Left renal cortex interstitium (tissue), 4 donors: Measurements from ENCODE around the gene MBD1. TPM values are rescaled to one million over a fixed set of nuclear protein-coding genes. Genes with fewer than 3 reads are reported as not detected.
"Not testable (repeated sequence)": the region's sequence is repeated elsewhere in the genome, so short reads cannot be mapped to it uniquely, and the experiment has no call there.

Experiments
- DNase-seq, 4 donors: peaks; one replicate each; pipeline ENCODE4 v3.0.0-alpha.2; 2013; ENCODE audit warnings: low read depth in 4 of 4, low spot score in 2 of 4, missing footprints in 1 of 4
- polyA plus RNA-seq, 4 donors: library from polyadenylated mRNA; unstranded; fragments of 120-200 nt; gene quantifications; one replicate each; pipeline ENCODE4 v1.2.1, GENCODE V29; 2013; ENCODE audit not compliant: insufficient read length in 4 of 4

The MBD1 gene
- polyA plus RNA-seq, 4 donors: 50.9 to 91.4 (median 71.5) TPM

DNA sequence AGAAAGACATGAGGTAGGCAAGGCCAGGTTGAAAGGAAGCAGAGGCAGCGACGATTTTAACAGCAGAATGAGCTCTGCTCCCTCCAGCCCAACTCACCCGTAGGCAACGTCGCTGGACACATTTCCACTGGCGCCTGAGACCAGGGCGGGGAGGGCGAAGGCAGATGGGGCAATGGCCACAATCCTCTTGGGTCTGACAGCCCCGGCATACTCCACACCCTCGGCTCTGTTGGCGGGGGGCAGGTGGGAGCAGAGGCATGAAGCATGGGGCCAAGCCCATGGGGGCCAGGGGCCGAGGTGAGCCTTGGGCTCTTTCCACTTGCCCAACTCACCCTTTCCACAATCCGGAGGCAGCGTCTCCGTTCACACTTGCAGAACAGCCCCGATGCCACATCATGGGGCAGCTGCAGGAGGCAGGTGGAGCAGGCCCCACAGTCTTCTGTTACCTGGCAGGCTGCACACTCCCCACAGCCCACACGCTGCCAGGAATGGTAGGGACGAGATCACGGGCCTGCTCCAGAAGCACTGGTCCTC, 5.8 kb downstream of the MBD1 start:
- no peak for DNase-seq

DNA sequence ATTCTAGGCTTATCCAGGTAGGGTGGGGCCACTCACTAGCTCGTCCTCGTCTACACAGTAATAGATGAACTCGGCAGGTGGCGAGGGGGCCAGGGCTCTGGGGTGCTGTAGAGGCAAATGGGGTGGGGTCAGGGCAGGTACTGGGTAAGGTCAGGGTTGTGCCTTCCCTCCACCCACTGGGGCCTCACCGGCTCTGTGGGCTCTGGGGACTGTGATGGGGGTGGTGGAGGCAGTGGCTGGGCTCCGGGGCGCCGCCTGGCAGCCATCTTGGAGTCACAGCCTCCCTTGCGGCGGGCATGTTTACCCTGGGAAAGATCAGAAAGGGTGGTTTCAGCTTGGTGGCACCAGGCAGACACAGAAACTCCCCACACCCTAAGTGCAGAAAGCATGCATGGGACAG, 6.4 kb downstream of the MBD1 start:
- DNase-seq: no peak

DNA sequence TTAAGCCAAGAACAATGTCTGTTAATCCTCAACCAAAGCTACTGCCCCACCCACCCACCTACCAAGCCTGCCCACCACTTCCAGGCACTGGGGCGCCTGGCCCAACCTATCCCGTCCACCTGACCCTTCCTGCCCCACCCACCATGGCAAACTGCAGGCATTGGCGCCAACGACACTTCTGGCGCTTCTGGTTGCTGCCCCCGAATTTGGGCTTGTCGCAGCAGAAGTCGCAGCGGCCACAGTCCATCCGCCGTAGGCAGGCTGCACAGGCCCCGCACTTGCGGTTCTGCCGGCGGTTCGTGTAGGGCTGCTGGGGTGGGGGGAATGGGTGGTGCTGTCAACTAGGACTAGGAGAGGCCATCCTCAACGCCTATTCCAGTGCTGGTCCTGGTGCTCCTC, 7.3 kb downstream of the MBD1 start:
- DNase-seq: no peak

DNA sequence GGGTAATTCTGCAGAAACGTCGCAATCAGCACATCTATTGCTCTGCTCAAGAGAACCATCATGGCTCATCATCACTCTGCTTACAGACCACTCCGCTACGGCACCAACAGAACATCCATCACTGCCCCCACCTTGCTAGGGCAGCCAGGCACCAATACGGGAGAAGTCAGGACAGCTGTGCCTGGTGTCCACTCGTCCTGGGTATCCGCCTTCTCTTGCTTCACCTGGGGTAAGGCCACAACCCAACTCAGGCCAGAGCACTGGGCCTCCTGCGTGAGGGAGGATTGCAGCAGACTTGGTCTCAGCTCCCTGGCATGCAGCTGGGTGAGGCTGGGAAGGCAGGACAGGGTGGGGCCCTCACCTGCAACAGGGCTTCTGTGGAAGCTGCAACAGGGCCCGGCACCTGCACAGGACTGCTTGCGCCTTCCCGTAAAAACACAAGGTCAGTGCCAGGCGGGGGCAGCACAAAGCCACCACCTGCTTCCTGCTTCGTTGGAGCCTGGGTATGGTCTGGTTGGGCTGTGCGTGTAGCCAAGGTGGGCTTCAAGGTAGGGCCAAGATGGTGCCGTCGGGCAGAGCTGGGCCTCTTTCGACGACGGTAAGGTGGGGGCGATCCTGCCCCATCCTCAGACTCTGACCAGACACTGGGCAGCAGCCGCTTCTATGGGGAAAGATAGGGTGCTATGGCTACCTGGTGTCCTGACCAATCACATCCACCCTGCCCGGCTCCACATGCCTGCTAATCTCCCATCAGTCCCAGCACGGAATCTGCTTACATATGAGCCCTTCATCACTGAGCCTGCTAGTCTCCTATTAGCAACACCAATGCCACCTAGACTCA, 7.9 kb downstream of the MBD1 start:
- no peak for DNase-seq

DNA sequence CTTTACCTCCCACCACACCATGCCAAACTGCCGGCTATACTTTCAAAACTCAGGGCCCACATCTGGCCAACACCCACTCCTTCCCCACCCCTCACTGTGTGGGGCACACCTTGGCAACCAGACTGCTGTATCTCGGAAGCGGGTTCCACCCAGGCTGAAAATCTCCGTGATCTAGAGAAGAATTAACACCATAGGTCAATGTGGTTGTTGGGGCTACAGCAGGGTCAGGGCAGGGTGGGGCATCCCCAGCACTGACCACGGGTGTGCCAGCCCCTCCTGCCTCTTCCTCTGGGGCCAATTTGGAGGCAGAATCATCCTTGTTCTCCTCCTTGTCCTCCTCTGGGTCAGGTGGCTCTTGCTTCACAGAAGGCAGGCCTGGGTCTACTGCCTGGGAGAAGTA, 8.8 kb downstream of the MBD1 start:
- no peak for DNase-seq

DNA sequence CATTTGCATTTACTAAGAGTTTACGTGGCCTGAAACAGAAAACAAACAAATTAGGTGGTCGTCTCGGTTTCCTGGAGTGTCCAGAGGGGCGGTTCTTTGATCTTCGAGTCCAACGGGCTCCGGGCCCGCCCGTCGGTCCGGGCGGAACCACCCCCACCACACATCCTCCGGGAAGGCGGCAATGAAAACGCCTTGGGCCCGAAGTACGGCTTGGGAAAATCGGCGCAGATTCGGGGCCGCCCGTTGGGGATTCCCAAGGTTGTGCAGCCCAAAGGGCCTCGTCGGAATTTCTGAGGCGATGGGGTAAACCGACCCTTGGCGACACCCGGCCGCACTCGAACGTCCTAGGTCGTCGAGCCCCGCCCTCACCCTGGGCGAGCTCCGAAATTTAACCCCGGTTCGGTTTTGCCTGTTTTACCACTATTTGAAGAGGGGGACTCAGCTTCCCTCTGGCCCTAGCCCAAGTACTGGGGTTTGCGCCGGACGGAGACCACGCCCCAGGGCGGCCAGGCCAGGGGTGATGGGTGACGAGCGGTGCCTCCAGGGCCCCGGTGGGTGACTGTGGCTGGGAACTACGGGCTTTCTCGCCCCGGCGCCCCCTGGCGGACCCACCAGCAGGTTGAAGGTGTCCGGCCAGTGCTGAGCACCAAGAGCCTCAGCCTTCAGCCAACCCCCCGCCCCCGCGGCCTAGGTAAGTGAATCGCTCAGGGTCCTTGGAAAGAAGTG, 13.1 kb downstream of the MBD1 start:
- no peak for DNase-seq

DNA sequence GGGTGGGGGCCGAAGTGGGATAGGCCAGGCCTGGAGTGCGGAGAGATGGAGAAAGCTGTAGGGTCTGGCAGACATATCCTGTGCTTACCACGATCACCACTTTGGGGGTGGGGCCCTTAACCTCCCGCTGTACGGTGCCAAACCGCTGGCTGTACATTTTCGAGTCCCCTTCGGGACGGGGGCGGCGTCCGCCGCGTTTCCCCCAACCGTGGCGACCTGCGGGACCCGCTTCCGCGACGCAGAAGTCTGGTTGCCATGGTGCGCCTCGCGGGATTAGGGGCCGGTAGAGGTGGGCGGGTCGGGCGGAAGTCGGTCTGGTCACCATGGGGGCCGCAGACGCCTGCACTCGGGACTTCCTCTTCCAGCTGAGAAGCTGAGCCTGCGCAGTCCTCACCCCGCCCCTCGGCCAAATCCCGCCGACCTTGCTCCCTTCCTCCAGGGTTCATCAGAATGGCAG, 15.0 kb downstream of the MBD1 start, which contains the start of gene CFAP53:
CFAP53 (minus strand) TSS at position 248 of the 457 bp plus-strand sequence; CDS start at position 157, 91 bp downstream.
- peak; percentile 60 to 84 (median 78) for DNase-seq

DNA sequence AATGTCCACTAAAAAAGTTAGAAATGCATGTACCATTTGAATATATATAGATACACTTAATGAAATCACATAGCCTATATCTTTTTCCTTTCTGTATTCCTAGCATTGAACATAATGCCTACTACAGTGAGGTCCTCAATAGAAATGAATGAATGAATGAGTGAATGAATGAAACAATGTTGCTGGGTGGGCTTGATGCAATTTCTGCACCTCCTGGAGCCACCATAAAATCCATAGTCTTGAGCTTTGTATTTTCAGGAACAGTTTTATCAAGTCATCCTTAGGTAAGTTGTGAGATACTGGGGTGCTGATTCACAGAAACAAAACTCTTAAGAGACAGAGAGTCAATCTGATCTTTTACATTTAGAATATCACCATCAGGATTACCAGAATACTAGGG, 18.3 kb downstream of the MBD1 start:
- no peak for DNase-seq

DNA sequence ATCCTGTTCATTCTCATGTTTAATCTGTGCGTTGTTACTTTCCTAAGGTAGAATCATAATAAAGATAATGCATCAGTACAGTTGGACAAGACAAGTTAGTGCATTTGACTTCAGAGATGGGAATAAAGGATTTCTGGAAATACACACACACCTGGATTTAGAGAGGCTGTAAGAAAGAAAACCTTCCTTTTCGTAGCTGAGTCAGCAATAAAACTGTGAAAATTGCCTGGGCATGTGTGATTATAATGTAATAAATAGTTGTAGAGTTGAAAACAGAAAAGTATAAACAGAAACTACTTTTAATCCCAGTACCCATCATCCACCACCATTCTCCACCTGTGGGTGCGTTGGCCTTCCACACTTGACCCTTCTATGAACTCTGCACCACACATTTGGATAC, 30.4 kb downstream of the MBD1 start:
- no peak for DNase-seq

DNA sequence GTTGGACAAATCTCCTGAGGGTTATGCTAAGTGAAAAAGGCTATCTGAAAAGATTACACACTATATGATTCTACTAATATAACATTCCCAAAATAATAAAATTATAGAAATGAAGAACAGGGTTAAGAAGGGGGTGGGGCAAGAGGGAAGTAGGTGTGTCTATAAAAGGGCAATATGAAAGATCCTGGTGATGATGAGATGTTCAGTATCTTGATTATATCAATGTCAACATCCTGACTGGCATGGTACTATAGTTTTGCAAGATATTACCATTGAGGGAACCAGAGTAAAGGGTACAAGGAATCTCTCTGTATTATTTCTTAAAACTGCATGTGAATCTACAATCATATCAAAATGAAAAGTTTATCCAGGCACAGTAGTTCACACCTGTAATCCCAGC, 31.7 kb downstream of the MBD1 start:
- DNase-seq: no peak

DNA sequence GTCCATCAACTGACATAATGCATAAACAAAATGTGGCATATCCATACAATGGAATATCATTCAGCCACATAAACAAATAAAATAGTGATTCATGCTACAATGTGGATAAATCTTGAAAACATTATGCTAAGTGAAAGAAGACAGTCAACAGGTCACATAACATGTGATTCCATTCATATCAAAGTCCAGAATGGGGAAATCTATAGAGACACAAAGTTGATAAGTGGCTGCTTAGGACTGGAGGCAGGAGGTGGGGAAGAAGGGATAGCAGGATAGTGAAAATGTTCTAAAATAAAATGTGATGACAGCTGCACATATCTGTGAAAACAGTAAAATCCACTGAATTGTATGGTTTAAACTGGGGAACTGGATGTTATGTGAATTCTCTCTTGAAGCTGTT, 33.8 kb downstream of the MBD1 start:
- DNase-seq: no peak

DNA sequence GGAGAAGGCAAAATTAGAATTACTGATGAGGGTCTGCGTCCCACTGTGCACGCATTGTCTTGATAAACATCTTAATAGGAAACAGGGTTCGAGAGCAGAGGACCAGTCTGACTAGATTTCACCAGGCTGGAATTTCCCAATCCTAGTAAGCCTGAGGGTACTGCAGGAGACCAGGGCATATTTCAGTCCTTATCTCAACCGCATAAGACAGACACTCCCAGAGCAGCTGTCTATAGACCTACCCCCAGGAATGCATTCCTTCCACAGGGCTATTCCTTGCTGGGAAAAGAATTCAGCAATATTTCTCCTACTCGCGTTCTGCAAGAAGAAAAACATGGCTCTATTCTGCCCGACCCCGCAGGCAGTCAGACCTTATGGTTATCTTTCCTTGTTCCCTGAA, 39.6 kb downstream of the MBD1 start:
- not testable (repeated sequence) for DNase-seq

DNA sequence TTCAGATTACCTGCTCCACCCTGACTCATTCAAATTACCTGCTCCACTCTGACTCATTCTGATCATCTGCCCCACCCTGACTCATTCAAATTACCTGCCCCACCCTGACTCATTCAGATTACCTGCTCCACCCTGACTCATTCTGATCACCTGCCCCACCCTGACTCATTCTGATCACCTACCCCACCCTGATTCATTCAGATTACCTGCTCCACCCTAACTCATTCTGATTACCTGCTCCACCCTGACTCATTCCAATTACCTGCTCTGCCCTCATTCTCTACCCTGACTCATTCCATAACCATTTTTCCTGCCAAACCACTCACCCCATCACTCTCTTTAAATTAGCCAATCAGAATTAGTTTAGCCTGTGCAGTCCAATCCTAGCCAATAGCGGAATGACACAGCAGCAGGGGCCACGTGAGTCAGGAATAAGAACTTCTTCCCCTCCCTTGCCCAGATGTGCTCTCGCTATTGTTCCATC, 41.2 kb downstream of the MBD1 start:
- no peak for DNase-seq

DNA sequence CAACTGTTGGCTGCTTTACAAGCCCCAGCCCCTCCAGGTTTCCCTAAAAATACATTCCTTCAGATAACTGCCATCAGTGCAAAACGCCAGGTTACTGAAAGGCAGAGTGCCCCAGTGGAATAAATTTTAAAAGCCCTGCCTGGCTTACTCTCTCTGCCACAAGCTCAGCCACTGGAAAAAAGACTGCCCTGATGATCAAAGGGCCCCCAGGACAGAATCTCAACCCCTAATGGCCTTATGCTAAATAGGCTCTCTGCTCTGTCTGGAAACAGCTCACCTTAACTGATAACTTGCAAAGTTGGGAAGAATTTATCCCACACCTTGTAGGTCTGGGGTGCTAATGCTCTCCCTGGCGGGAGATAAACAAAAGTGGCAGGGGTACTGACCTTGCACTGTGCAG, 48.9 kb downstream of the MBD1 start:
- no peak for DNase-seq

DNA sequence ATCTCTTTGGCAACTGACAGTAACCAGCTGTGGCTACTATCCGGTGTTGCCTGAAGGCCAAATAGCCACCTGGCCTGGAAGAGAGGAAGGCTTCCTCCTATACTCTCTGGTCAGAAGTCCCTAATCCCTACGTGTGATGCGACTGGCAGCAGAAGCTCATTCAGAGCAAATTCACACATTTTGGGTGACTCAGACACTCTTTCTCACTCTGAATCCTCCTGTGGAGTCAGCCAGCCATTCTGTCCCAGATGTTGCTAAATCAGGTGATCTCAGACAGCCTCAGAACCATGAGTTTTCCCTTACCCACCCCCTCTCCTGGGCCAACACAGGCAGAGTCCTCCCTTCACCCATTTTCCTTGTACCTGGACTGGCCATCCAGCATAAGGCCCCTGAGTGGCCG, 49.7 kb downstream of the MBD1 start:
- no peak for DNase-seq

DNA sequence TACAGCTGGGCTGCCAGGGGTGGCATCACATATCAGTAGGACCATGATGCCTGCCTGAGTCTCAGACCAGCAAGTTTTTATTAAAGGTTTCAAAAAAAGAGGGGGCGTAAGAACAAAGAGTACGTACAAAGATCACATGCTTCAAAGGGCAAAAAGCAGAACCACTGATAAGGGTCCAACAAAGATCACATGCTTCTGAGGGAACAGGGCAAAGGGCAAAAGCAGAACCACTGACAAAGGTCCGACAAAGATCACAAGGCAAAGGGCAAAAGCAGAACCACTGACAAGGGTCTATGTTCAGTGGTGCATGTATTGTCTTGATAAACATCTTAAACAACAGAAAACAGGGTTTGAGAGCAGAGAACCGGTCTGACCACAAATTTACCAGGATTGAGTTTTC, 61.1 kb downstream of the MBD1 start:
- DNase-seq: not testable (repeated sequence)

Other genes starting within 250 kb of the MBD1 start
- gene MYO5B, start 86.4 kb downstream of the MBD1 start, polyA plus RNA-seq: 10 to 100 TPM; 23.8 to 28.4 (median 27.0) TPM
- 1 to 10 TPM; 3.3 to 4.6 (median 4.1) TPM for gene CFAP53, start 15.0 kb downstream of the MBD1 start, polyA plus RNA-seq
- gene CXXC1, start 6.2 kb upstream of the MBD1 start, polyA plus RNA-seq: 10 to 100 TPM; 65.2 to 93.7 (median 86.1) TPM
- 1 to 10 TPM; 5.7 to 7.6 (median 5.9) TPM for gene SKA1, start 93.5 kb upstream of the MBD1 start, polyA plus RNA-seq